Osteocyte (in vitro differentiated cells): ENCODE measurements around the gene IFT57. TPM values are rescaled to one million over a fixed set of nuclear protein-coding genes. Genes with fewer than 3 reads are reported as not detected.

Source experiments
- DNase-seq: peaks from one replicate; pipeline ENCODE4 v3.0.0; 2021; ENCODE audit warnings: mixed read lengths; ENCODE audit not compliant: unreplicated experiment; ENCODE audit errors: extremely low spot score
- H3K27ac Mint-ChIP-seq: one replicate; pipeline ENCODE4 v1.8.0; 2021; ENCODE audit warnings: mild to moderate bottlenecking, mixed read lengths; ENCODE audit not compliant: unreplicated experiment
- H3K27me3 Mint-ChIP-seq: one replicate; pipeline ENCODE4 v1.8.0; 2021; ENCODE audit warnings: mixed read lengths; ENCODE audit not compliant: unreplicated experiment
- H3K36me3 Mint-ChIP-seq: one replicate; pipeline ENCODE4 v1.8.0; 2021; ENCODE audit warnings: mixed read lengths; ENCODE audit not compliant: unreplicated experiment
- H3K4me1 Mint-ChIP-seq: one replicate; pipeline ENCODE4 v1.8.0; 2021; ENCODE audit warnings: mixed read lengths; ENCODE audit not compliant: unreplicated experiment
- H3K4me3 Mint-ChIP-seq: one replicate; pipeline ENCODE4 v1.8.0; 2021; ENCODE audit warnings: mild to moderate bottlenecking, moderate library complexity, mixed read lengths; ENCODE audit not compliant: unreplicated experiment
- H3K9me3 Mint-ChIP-seq: one replicate; pipeline ENCODE4 v1.8.0; 2021; ENCODE audit warnings: mixed read lengths; ENCODE audit not compliant: unreplicated experiment
- total RNA-seq: library from RNA; stranded (reverse); gene quantifications from 2 replicates; pipeline ENCODE4 v1.2.1, GENCODE V29; 2021
- TF ChIP-seq, protein P1 (sequence below): fragments of 200-600 bp; sonication (generic); IDR thresholded peaks from 2 replicates; pipeline ENCODE4 v1.5.0; 2021; ENCODE audit warnings: antibody characterized with exemption, mild to moderate bottlenecking, moderate library complexity

Gene IFT57
- total RNA-seq, 1 donor from 2014 or later = 32.2 TPM

DNA sequence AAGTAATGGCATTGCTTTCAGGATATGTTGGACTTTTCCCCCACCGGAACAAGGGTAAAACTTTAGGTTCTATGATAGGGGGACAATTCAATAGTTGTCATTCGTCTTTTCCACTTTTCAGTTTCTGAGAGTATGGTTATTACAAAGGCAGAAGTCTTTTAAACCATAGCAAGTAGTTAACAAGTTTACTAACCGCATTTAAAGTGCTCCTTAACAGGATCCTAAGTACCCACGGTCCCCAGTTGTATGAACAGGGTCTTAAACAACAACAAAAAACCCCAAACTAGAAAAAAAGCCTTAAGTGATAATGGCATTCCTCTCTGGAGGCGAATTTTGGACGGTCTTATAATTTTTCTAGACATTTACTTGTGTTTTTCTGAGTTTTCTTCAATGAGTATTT lies 831 bp downstream of the IFT57 start:
- TF ChIP-seq, protein P1, sequence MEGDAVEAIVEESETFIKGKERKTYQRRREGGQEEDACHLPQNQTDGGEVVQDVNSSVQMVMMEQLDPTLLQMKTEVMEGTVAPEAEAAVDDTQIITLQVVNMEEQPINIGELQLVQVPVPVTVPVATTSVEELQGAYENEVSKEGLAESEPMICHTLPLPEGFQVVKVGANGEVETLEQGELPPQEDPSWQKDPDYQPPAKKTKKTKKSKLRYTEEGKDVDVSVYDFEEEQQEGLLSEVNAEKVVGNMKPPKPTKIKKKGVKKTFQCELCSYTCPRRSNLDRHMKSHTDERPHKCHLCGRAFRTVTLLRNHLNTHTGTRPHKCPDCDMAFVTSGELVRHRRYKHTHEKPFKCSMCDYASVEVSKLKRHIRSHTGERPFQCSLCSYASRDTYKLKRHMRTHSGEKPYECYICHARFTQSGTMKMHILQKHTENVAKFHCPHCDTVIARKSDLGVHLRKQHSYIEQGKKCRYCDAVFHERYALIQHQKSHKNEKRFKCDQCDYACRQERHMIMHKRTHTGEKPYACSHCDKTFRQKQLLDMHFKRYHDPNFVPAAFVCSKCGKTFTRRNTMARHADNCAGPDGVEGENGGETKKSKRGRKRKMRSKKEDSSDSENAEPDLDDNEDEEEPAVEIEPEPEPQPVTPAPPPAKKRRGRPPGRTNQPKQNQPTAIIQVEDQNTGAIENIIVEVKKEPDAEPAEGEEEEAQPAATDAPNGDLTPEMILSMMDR = no peak
- Mint-ChIP-seq H3K4me3 (peak overlapping the region; percentile 99), H3K4me1 (peaks cover 52% of the 10 kb centered on the region), H3K36me3 (peaks cover 5% of the 10 kb centered on the region), H3K27me3 (no peaks in the 10 kb centered on the region), H3K27ac (peak overlapping the region; percentile 100), H3K9me3 (no peaks in the 10 kb centered on the region)
- no peak for DNase-seq

DNA sequence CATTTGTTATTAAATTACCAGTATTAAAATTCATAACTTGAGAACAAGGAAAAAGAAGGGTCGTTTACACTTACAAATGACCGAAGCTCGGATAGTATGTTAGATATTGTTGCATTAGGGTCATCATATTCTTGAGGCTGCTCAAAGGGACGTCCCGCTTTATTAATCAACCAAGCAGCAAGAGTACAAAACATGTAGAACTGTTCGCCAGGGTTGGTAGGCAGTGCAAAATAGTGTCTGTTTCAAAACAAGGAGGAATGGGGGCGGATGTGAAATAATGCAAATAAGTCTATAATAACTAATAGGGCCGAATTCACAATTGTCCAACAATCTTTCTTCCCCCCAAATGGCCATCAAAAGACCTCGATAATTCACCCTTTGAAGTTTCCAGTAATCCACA lies 2.9 kb downstream of the IFT57 start:
- TF ChIP-seq, protein P1 = no peak
- H3K36me3 Mint-ChIP-seq = peaks cover 6% of the 10 kb centered on the region
- no peak overlapping the region for H3K4me3 Mint-ChIP-seq
- H3K4me1 Mint-ChIP-seq = peaks cover 58% of the 10 kb centered on the region
- no peaks in the 10 kb centered on the region for H3K9me3 Mint-ChIP-seq
- no peak for DNase-seq
- H3K27ac Mint-ChIP-seq = no peak overlapping the region
- no peaks in the 10 kb centered on the region for H3K27me3 Mint-ChIP-seq

DNA sequence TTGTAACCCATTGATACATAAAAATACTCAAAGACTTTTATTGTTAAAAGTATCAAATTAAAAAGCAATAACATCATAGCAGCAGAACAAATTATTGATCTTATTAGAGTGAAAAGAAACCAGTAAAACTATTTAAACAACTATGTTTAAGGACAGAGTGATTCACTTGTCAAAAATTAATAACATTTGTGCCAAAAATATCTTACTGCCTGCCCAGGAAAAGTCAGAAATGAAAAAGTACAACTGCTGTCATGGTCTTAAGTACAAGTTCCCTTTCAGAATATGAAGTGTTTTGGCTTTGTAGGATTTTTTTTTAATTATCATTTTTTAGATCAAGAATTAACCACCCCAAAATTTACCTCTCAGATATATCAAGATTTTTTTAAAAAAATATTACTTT lies 3.4 kb downstream of the IFT57 start:
- Mint-ChIP-seq H3K4me1 (peaks cover 53% of the 10 kb centered on the region), H3K36me3 (peaks cover 8% of the 10 kb centered on the region), H3K27me3 (no peaks in the 10 kb centered on the region), H3K9me3 (no peaks in the 10 kb centered on the region), H3K4me3 (no peak overlapping the region), H3K27ac (peak overlapping the region; percentile 54)
- TF ChIP-seq, protein P1 = no peak
- DNase-seq = no peak

DNA sequence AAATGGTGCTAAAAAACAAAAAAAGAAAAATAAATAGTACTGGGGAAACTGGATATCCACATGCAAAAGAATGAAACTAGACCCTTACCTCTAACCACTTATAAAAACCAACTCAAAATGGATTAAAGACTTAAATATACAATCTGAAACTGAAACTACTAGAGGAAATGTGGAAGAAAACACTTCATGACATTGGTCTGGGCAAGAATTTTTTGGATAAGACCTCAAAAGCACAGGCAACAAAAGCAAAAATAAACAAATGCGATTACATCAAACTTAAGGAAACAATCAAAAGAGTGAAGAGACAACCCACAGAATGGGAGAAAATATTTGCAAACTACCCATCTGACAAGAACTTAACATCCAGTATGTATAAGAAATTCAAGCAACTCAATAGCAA lies 6.4 kb downstream of the IFT57 start:
- no peaks in the 10 kb centered on the region for H3K27me3 Mint-ChIP-seq
- no peak for DNase-seq
- no peaks in the 10 kb centered on the region for H3K9me3 Mint-ChIP-seq
- peak overlapping the region; percentile 57 for H3K27ac Mint-ChIP-seq
- H3K4me1 Mint-ChIP-seq = peaks cover 31% of the 10 kb centered on the region
- peak overlapping the region; percentile 27 for H3K4me3 Mint-ChIP-seq
- TF ChIP-seq, protein P1 = no peak
- H3K36me3 Mint-ChIP-seq = peaks cover 23% of the 10 kb centered on the region

DNA sequence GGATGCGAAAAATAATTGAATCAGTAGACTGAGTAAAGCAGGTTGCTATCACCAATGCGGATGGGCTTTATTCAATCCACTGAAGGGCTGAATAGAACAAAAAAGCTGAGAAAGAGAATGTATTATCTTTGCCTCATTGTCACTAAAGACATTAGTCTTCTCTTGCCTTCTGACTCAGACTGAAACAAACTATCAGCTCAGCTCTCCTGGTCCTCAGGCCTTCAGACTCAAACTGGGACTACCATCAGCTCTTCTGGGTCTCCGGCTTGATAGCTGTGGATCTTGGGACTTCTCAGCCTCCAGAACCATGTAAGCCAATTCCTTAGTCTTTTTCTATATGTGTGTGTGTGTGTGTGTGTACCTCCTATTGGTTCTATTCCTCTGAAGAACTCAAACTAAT lies 12.6 kb downstream of the IFT57 start:
- no peak overlapping the region for H3K4me3 Mint-ChIP-seq
- peaks cover 26% of the 10 kb centered on the region for H3K36me3 Mint-ChIP-seq
- TF ChIP-seq, protein P1 = no peak
- no peak for DNase-seq
- no peaks in the 10 kb centered on the region for H3K27me3 Mint-ChIP-seq
- H3K4me1 Mint-ChIP-seq = no peaks in the 10 kb centered on the region
- H3K9me3 Mint-ChIP-seq = no peaks in the 10 kb centered on the region
- H3K27ac Mint-ChIP-seq = no peak overlapping the region
